IMR-90 (cell line): ENCODE results near the gene NHLH2. TPM values are rescaled to one million over a fixed set of nuclear protein-coding genes. Genes with fewer than 3 reads are reported as not detected.

ENCODE experiments used
- ATAC-seq: fragments of 200-7000 bp; cut with Tn5 transposase; 2 replicates; pipeline ENCODE4 v1.9.1; 2020; ENCODE audit warnings: low read depth, mild to moderate bottlenecking, moderate library complexity
- BruUV-seq: library from RNA; stranded (reverse); fragments of 400-500 nt; replicated peaks from 2 replicates; lab custom pipeline; 2021; lab: Mats Ljungman, UMichigan
- CTCF ChIA-PET: fragments of 300-600 bp; formaldehyde crosslinking; extraction: SDS; loops from one replicate; lab custom pipeline; 2021; ENCODE audit warnings: antibody characterized with exemption; lab: Yijun Ruan, JAX
- POLR2A ChIA-PET: fragments of 300-600 bp; sonication (Branson Sonifier 250); formaldehyde crosslinking; loops from one replicate; lab custom pipeline; 2022; ENCODE audit warnings: antibody characterized with exemption; ENCODE audit not compliant: unreplicated experiment; lab: Charles Lee
- DNase-seq: peaks from one replicate; pipeline ENCODE4 v3.0.0; 2013
- H2AFZ ChIP-seq: replicated peaks from 2 replicates; pipeline ENCODE3; 2013; ENCODE audit warnings: low read length, mild to moderate bottlenecking; ENCODE audit not compliant: poor library complexity
- H2AK5ac ChIP-seq: 2 replicates; pipeline ENCODE4 v1.6.1; 2013; ENCODE audit warnings: low read depth, low read length, inconsistent platforms
- H2AK9ac ChIP-seq: replicated peaks from 2 replicates; pipeline ENCODE3; 2013; ENCODE audit warnings: mild to moderate bottlenecking, low read depth, low read length, moderate library complexity; ENCODE audit not compliant: poor library complexity
- H2BK120ac ChIP-seq: 2 replicates; pipeline ENCODE4 v1.6.1; 2013; ENCODE audit warnings: low read depth, low read length, inconsistent platforms
- H2BK15ac ChIP-seq: 3 replicates; pipeline ENCODE4 v1.6.1; 2013; ENCODE audit warnings: low read depth, low read length, inconsistent platforms
- H2BK20ac ChIP-seq: 2 replicates; pipeline ENCODE4 v1.6.1; 2013; ENCODE audit warnings: low read depth, mild to moderate bottlenecking, inconsistent platforms, low read length, moderate library complexity
- H2BK5ac ChIP-seq: 2 replicates; pipeline ENCODE4 v1.6.1; 2013; ENCODE audit warnings: mild to moderate bottlenecking, low read depth, low read length, inconsistent platforms; ENCODE audit not compliant: poor library complexity, severe bottlenecking
- H3K14ac ChIP-seq: replicated peaks from 2 replicates; pipeline ENCODE4 v1.6.1; 2013; ENCODE audit warnings: low read depth, low read length, inconsistent platforms
- H3K18ac ChIP-seq: 2 replicates; pipeline ENCODE4 v1.6.1; 2013; ENCODE audit warnings: low read depth, low read length, control low read depth
- H3K23ac ChIP-seq: 2 replicates; pipeline ENCODE4 v1.6.1; 2013; ENCODE audit warnings: low read depth, low read length, inconsistent platforms
- H3K27ac ChIP-seq: 2 replicates; pipeline ENCODE4 v1.5.1; 2013; ENCODE audit warnings: mild to moderate bottlenecking, control low read depth, low read length; ENCODE audit not compliant: insufficient read depth
- H3K27me3 ChIP-seq: 2 replicates; pipeline ENCODE4 v1.6.1; 2013; ENCODE audit warnings: low read length; ENCODE audit not compliant: control insufficient read depth, insufficient read depth
- H3K36me3 ChIP-seq: 2 replicates; pipeline ENCODE4 v1.6.1; 2013; ENCODE audit warnings: low read length, mixed read lengths; ENCODE audit not compliant: control insufficient read depth, insufficient read depth
- H3K4ac ChIP-seq: 2 replicates; pipeline ENCODE4 v1.6.1; 2013; ENCODE audit warnings: low read depth, low read length, inconsistent platforms
- H3K4me1 ChIP-seq: 2 replicates; pipeline ENCODE4 v1.6.1; 2013; ENCODE audit warnings: low read length, mixed read lengths; ENCODE audit not compliant: control insufficient read depth, insufficient read depth
- H3K4me2 ChIP-seq: 2 replicates; pipeline ENCODE4 v1.6.1; 2013; ENCODE audit warnings: low read depth, mild to moderate bottlenecking, control low read depth, low read length, moderate library complexity
- H3K4me3 ChIP-seq: 2 replicates; pipeline ENCODE4 v1.5.1; 2013; ENCODE audit warnings: low read depth, mild to moderate bottlenecking, control low read depth, low read length, moderate library complexity; ENCODE audit not compliant: insufficient read depth
- H3K56ac ChIP-seq: 2 replicates; pipeline ENCODE4 v1.6.1; 2013; ENCODE audit warnings: low read length, inconsistent platforms; ENCODE audit not compliant: insufficient read depth; ENCODE audit errors: extremely low read depth
- H3K79me1 ChIP-seq, 2 experiments: 2 replicates each; pipeline ENCODE4 v1.6.1; 2013; ENCODE audit warnings: low read length in 2 of 2, inconsistent platforms in 1 of 2, low read depth in 1 of 2
- H3K9ac ChIP-seq: 2 replicates; pipeline ENCODE4 v1.6.1; 2013; ENCODE audit warnings: low read depth, low read length, control low read depth
- H3K9me1 ChIP-seq: 2 replicates; pipeline ENCODE4 v1.6.1; 2013; ENCODE audit warnings: low read length, inconsistent platforms; ENCODE audit not compliant: insufficient read depth
- H3K9me3 ChIP-seq: 2 replicates; pipeline ENCODE4 v1.6.1; 2013; ENCODE audit warnings: low read length; ENCODE audit not compliant: control insufficient read depth, insufficient read depth
- H4K20me1 ChIP-seq: 2 replicates; pipeline ENCODE4 v1.6.1; 2013; ENCODE audit warnings: low read length, inconsistent platforms; ENCODE audit not compliant: insufficient read depth
- H4K5ac ChIP-seq: 2 replicates; pipeline ENCODE4 v1.6.1; 2013; ENCODE audit warnings: mild to moderate bottlenecking, low read depth, low read length, control low read depth
- H4K8ac ChIP-seq, 2 experiments: 2 replicates each; pipeline ENCODE4 v1.6.1; 2013; ENCODE audit warnings: low read depth in 2 of 2, low read length in 2 of 2, control low read depth in 1 of 2, inconsistent platforms in 1 of 2
- H4K91ac ChIP-seq: 2 replicates; pipeline ENCODE4 v1.6.1; 2013; ENCODE audit warnings: low read depth, low read length, inconsistent platforms; ENCODE audit not compliant: insufficient read depth
- CEBPB ChIP-seq: IDR thresholded peaks from 2 replicates; pipeline ENCODE4 v1.6.1; 2012; ENCODE audit warnings: low read depth, low read length, improper control_type of control experiment
- CTCF ChIP-seq: conservative IDR thresholded peaks from 2 replicates; pipeline ENCODE4 v1.5.1; 2012; ENCODE audit warnings: mild to moderate bottlenecking, low read depth, low read length, improper control_type of control experiment
- FOS ChIP-seq: fragments of 150-350 bp; IDR thresholded peaks from 2 replicates; pipeline ENCODE4 v1.6.1; 2016; ENCODE audit warnings: low read depth, low read length
- POLR2A ChIP-seq: IDR thresholded peaks from 2 replicates; pipeline ENCODE4 v1.6.1; 2012; ENCODE audit warnings: mild to moderate bottlenecking, low read depth, low read length
- RCOR1 ChIP-seq: IDR thresholded peaks from 2 replicates; pipeline ENCODE4 v1.6.1; 2012; ENCODE audit warnings: mild to moderate bottlenecking, low read length, improper control_type of control experiment; ENCODE audit not compliant: insufficient replicate concordance
- WGBS, 2 experiments: methylation state at CpG; one replicate each; pipeline versions ENCODE4 v1.1.5 to v1.1.7; 2013; ENCODE audit warnings: missing lambda C conversion rate in 2 of 2; ENCODE audit not compliant: insufficient read length in 1 of 2; ENCODE audit errors: extremely low coverage in 2 of 2; 5-methylcytosine and 5-hydroxymethylcytosine counted together
- dilution Hi-C: fragments of 300-500 bp; cut with HindIII; formaldehyde crosslinking; loops from one replicate; pipeline ENCODE4 v1.14.3; 2018; ENCODE audit warnings: low sequenced_read_pairs; ENCODE audit not compliant: unreplicated experiment
- in situ Hi-C: fragments of 300-500 bp; cut with MboI; formaldehyde crosslinking; loops from 3 replicates; pipeline ENCODE4 v1.14.3; 2019; ENCODE audit warnings: low sequenced_read_pairs, inconsistent platforms, mixed read lengths
- intact Hi-C: fragments of 100-400 bp; cut with micrococcal nuclease; formaldehyde crosslinking; loops from 2 replicates; pipeline ENCODE4 v1.10.0; 2022
- polyA plus RNA-seq, 3 experiments: library from polyadenylated mRNA; depleted of rRNA; stranded (reverse); fragments of >200 nt; gene quantifications; 2 replicates each; pipeline ENCODE4 v1.2.3, GENCODE V29; 2012; ENCODE audit warnings: low replicate concordance in 1 of 3
- total RNA-seq: library from RNA; depleted of rRNA; stranded (reverse); fragments of >200 nt; gene quantifications from 2 replicates; pipeline ENCODE4 v1.2.3, GENCODE V29; 2012

Gene NHLH2
- total and polyA plus RNA-seq, 2 of the 4 experiments (the other 2 are of a cell fraction), result not detected

GRCh38 chr1:115829023-115829674, 11.8 kb downstream of the NHLH2 start:
- no peak overlapping the region for H3K4me3 ChIP-seq
- in situ Hi-C loops, result no loop called here

More at GRCh38 chr1:115829023-115829674, 11.8 kb downstream of the NHLH2 start:
- Histone ChIP-seq H2AK9ac (peak overlapping the region; percentile 23), H3K4me2 (no peak overlapping the region), H3K4me1 (peaks cover 2% of the 10 kb centered on the region; the same call in 1 of the 2 replicates), H3K9me1 (no peaks in the 10 kb centered on the region), H2BK15ac (no peak overlapping the region), H3K14ac (no peak overlapping the region), H4K8ac (no peak overlapping the region), H2BK5ac (no peak overlapping the region), H4K91ac (no peak overlapping the region), H4K5ac (no peak overlapping the region), H2AK5ac (no peak overlapping the region), H3K27me3 (peaks cover 28% of the 10 kb centered on the region), H3K9ac (no peak overlapping the region), H2AFZ (peak overlapping the region; percentile 69), H3K9me3 (no peaks in the 10 kb centered on the region), H3K56ac (no peak overlapping the region), H3K4ac (no peak overlapping the region), H3K36me3 (no peaks in the 10 kb centered on the region), H3K27ac (no peak overlapping the region), H4K20me1 (no peaks in the 10 kb centered on the region), H2BK20ac (no peak overlapping the region), H3K18ac (no peak overlapping the region), H3K23ac (no peak overlapping the region), H2BK120ac (no peak overlapping the region), H3K79me1 (no peaks in the 10 kb centered on the region)
- peak; percentile 84 for DNase-seq
- POLR2A ChIA-PET, result no interaction called here
- dilution Hi-C loops, result no loop called here
- BruUV-seq, result no TSS peak
- WGBS, 2 experiments, result 67% methylated on average over 4 of the region's 20 CpGs; no CpG with 5 or more reads in 1 of the 2 experiments
- CTCF ChIA-PET, result no interaction called here
- intact Hi-C loops, result no loop called here
- TF ChIP-seq CEBPB (peak; percentile 82), POLR2A (no peak), CTCF (no peak), FOS (peak; percentile 84), RCOR1 (no peak)
- ATAC-seq, result peak; percentile 81
